ENCODE measurements around the gene NCOA3.

- TF ChIP-seq CTCF (IDR thresholded peaks at IDR 0.05; ENCODE audit: low read depth, low read length, poor library complexity, severe bottlenecking) (no peak), EZH2phosphoT487 (IDR thresholded peaks at IDR 0.05; ENCODE audit: borderline replicate concordance, low read length) (no peak)
Observed at GRCh38 chr20:47557791-47558190, 56.1 kb downstream of the NCOA3 start.
